ENCODE measurements around the gene AHCYL2. TPM values are rescaled to one million over a fixed set of nuclear protein-coding genes. Genes with fewer than 3 reads are reported as not detected.

Gene AHCYL2
- total and polyA plus RNA-seq, 2 donors = 9.0 to 20.3 TPM

- no peak for DNase-seq (ENCODE audit: extremely low spot score)
- H3K4me3 ChIP-seq (ENCODE audit: low read depth, low read length) = no peak overlapping the region
- peaks cover 5% of the 10 kb centered on the region for H3K36me3 ChIP-seq (ENCODE audit: insufficient read depth)
- H3K4me1 ChIP-seq (ENCODE audit: insufficient read depth) = no peaks in the 10 kb centered on the region
- whole genome bisulfite sequencing = 98% methylated on average over 4 of the region's 4 CpGs
- no peak overlapping the region for H3K27ac ChIP-seq (ENCODE audit: low read depth)
These were observed 187.7 kb downstream of the AHCYL2 start for GRCh38 chr7:129412501-129412900.

- no peaks in the 10 kb centered on the region for H3K4me1 ChIP-seq (ENCODE audit: insufficient read depth)
- WGBS = 90% methylated on average over 5 of the region's 5 CpGs
- DNase-seq (ENCODE audit: extremely low spot score) = no peak
- H3K4me3 ChIP-seq (ENCODE audit: low read depth, low read length) = no peak overlapping the region
- no peak overlapping the region for H3K27ac ChIP-seq (ENCODE audit: low read depth)
- H3K36me3 ChIP-seq (ENCODE audit: insufficient read depth) = no peaks in the 10 kb centered on the region
These were observed 192.2 kb downstream of the AHCYL2 start for GRCh38 chr7:129417073-129417472.

- H3K27ac ChIP-seq (ENCODE audit: low read depth) = no peak overlapping the region
- no peak for DNase-seq (ENCODE audit: extremely low spot score)
- 38% methylated on average over 2 of the region's 2 CpGs for WGBS
- no peak overlapping the region for H3K4me3 ChIP-seq (ENCODE audit: low read depth, low read length)
- no peaks in the 10 kb centered on the region for H3K4me1 ChIP-seq (ENCODE audit: insufficient read depth)
- H3K36me3 ChIP-seq (ENCODE audit: insufficient read depth) = no peaks in the 10 kb centered on the region
These were observed 197.0 kb downstream of the AHCYL2 start for GRCh38 chr7:129421717-129422250.

DNA sequence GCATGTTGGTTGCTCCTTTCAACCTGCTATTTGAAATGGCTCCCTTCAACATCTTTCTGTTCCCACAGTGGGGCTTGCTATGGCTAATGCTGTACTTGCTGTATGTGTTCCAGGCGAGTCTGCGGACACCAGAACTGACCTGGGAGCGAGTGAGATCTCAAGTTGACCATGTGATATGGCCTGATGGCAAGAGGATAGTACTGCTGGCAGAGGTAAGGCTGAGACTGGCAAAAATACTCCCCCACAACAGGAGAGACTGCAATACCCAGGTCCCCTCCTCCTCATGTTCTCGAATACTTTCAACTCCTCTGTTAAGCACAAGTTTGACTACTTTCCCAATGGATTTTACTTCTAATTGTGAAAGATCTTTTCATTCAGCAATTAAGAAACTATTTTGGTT is 197.9 kb downstream of the AHCYL2 start:
- WGBS = 95% methylated on average over 4 of the region's 4 CpGs
- Histone ChIP-seq H3K36me3 (ENCODE audit: insufficient read depth) (peaks cover 3% of the 10 kb centered on the region), H3K27ac (ENCODE audit: low read depth) (no peak overlapping the region), H3K4me3 (ENCODE audit: low read depth, low read length) (no peak overlapping the region), H3K4me1 (ENCODE audit: insufficient read depth) (no peaks in the 10 kb centered on the region)
- DNase-seq (ENCODE audit: extremely low spot score) = no peak

DNA sequence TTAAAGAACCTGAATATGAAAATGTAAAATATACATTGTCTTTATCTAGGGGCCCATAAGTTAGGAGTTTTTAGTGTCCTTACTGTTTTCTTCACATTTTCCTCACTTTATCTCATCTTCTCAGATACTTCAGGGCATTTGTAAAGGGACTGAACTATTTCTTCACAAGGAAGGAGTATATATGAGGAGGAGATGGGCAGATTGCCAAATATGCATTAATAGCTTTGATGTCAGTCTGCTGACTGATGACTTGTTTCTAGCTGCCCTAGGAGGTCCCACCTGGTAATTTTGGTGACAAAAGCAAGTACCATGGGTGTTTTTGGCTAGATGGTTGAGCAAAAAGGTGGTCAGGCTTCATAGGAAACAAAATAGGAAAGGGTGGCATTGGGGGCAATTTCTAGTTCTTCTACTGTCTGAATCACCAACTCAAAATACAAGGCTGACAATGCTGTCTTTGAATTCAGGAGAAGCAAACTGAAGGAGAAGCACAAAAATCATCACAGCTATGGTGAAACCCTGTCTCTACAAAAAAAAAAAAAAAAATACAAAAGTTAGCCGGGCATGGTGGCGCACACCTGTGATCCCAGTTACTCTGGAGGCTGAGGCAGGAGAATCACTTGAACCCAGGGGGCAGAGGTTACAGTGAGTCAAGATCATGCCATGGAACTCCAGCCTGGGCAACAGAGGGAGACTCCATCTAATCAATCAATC is 199.0 kb downstream of the AHCYL2 start:
- WGBS = 97% methylated on average over 2 of the region's 2 CpGs

DNA sequence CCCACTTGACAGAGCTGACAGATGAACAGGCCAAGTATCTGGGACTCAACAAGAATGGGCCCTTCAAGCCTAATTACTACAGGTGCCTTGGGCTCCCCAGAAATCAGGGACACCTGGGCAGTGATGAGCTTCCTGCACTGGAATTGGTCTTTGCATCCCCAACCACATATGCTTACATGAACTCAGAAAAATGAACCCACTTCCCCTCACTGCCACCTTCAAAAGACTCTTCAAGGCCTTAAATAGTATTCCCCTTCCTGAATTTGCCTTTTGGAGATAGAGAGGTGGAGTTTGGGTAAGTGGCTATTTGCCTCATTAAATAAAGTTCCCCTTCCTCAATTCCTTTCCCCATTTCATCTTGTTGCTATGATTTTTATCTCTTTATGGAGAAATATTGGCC is 201.7 kb downstream of the AHCYL2 start:
- H3K27ac ChIP-seq (ENCODE audit: low read depth) = no peak overlapping the region
- no peak for DNase-seq (ENCODE audit: extremely low spot score)
- H3K4me1 ChIP-seq (ENCODE audit: insufficient read depth) = no peaks in the 10 kb centered on the region
- peaks cover 3% of the 10 kb centered on the region for H3K36me3 ChIP-seq (ENCODE audit: insufficient read depth)
- H3K4me3 ChIP-seq (ENCODE audit: low read depth, low read length) = no peak overlapping the region

More for the DNA sequence above, 199.0 kb downstream of the AHCYL2 start:
- H3K4me1 ChIP-seq (ENCODE audit: insufficient read depth) = no peaks in the 10 kb centered on the region
- H3K36me3 ChIP-seq (ENCODE audit: insufficient read depth) = peaks cover 3% of the 10 kb centered on the region
- DNase-seq (ENCODE audit: extremely low spot score) = no peak
- H3K27ac ChIP-seq (ENCODE audit: low read depth) = no peak overlapping the region
- no peak overlapping the region for H3K4me3 ChIP-seq (ENCODE audit: low read depth, low read length)

- Histone ChIP-seq H3K27ac (ENCODE audit: low read depth) (no peak overlapping the region), H3K4me3 (ENCODE audit: low read depth, low read length) (no peak overlapping the region), H3K4me1 (ENCODE audit: insufficient read depth) (no peaks in the 10 kb centered on the region), H3K36me3 (ENCODE audit: insufficient read depth) (peaks cover 3% of the 10 kb centered on the region)
- 47% methylated on average over 2 of the region's 2 CpGs for WGBS
- no peak for DNase-seq (ENCODE audit: extremely low spot score)
These were observed 202.8 kb downstream of the AHCYL2 start for GRCh38 chr7:129427526-129428045.

- H3K36me3 ChIP-seq (ENCODE audit: insufficient read depth) = peaks cover 3% of the 10 kb centered on the region
- no peak overlapping the region for H3K4me3 ChIP-seq (ENCODE audit: low read depth, low read length)
- H3K4me1 ChIP-seq (ENCODE audit: insufficient read depth) = no peaks in the 10 kb centered on the region
- no peak for DNase-seq (ENCODE audit: extremely low spot score)
- 71% methylated on average over 8 of the region's 8 CpGs for WGBS
- H3K27ac ChIP-seq (ENCODE audit: low read depth) = no peak overlapping the region
These were observed 207.2 kb downstream of the AHCYL2 start for GRCh38 chr7:129431911-129432643.

- no peaks in the 10 kb centered on the region for H3K36me3 ChIP-seq (ENCODE audit: insufficient read depth)
- peak within 1 kb of the TSS; percentile 67 for H3K4me3 ChIP-seq (ENCODE audit: low read depth, low read length)
- peak; percentile 37 for DNase-seq (ENCODE audit: extremely low spot score)
- under 1% methylated on average over 75 of the region's 75 CpGs for WGBS
- H3K27ac ChIP-seq (ENCODE audit: low read depth) = no peak within 1 kb of the TSS
- no peaks in the 10 kb centered on the region for H3K4me1 ChIP-seq (ENCODE audit: insufficient read depth)
These were observed 209.2 kb downstream of the AHCYL2 start, which contains the start of gene STRIP2 for GRCh38 chr7:129433847-129434674. Gene STRIP2, plus strand, starts transcription at chr7:129434432. Its CDS starts 41 bp downstream, at chr7:129434473.

GRCh38 chr7:129434675-129435318 is 210.0 kb downstream of the AHCYL2 start:
- Histone ChIP-seq H3K36me3 (ENCODE audit: insufficient read depth) (no peaks in the 10 kb centered on the region), H3K4me1 (ENCODE audit: insufficient read depth) (no peaks in the 10 kb centered on the region), H3K4me3 (ENCODE audit: low read depth, low read length) (peak overlapping the region; percentile 67), H3K27ac (ENCODE audit: low read depth) (no peak overlapping the region)
- WGBS = 2% methylated on average over 44 of the region's 44 CpGs
- DNase-seq (ENCODE audit: extremely low spot score) = no peak

DNA sequence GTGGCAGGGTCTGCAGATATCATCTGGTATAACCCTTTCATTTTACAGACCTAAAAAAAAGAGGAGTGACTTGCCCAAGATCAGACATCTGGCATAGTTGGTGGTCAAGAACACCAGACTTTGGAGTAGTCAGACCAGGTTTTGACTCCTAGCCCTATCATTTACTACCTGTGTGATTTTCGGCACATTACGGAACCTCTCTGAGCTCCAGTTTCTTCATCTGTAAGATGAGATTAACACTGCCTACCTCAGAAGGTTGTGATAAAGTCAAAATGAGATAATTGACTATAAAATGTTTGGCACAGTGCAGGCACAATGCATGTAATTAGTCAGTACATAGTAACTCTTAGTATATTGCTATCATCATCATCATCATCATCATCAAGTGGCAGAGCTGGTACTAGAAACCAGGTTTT is 210.6 kb downstream of the AHCYL2 start:
- Histone ChIP-seq H3K4me1 (ENCODE audit: insufficient read depth) (no peaks in the 10 kb centered on the region), H3K4me3 (ENCODE audit: low read depth, low read length) (no peak overlapping the region), H3K36me3 (ENCODE audit: insufficient read depth) (no peaks in the 10 kb centered on the region), H3K27ac (ENCODE audit: low read depth) (no peak overlapping the region)
- 89% methylated on average over 2 of the region's 2 CpGs for WGBS
- no peak for DNase-seq (ENCODE audit: extremely low spot score)

GRCh38 chr7:129436335-129436923 is 211.6 kb downstream of the AHCYL2 start:
- Histone ChIP-seq H3K4me3 (ENCODE audit: low read depth, low read length) (no peak overlapping the region), H3K36me3 (ENCODE audit: insufficient read depth) (no peaks in the 10 kb centered on the region), H3K27ac (ENCODE audit: low read depth) (no peak overlapping the region), H3K4me1 (ENCODE audit: insufficient read depth) (no peaks in the 10 kb centered on the region)
- no peak for DNase-seq (ENCODE audit: extremely low spot score)
- WGBS = 94% methylated on average over 5 of the region's 5 CpGs
